Non-pigmented ciliary epithelial cell (primary cell): Measurements from ENCODE around the gene PDE9A.
"Not testable (repeated sequence)": the region's sequence is repeated elsewhere in the genome, so short reads cannot be mapped to it uniquely, and the experiment has no call there.

Source experiments
- DNase-seq: peaks from one replicate; pipeline ENCODE4 v3.0.0-alpha.2; 2010; ENCODE audit warnings: low read depth

PDE9A gene

GRCh38 chr21:42653231-42654061, at the start of gene PDE9A:
TSS of gene PDE9A (plus strand) at chr21:42653621. CDS start at chr21:42653815, 194 bp downstream.
- DNase-seq, result no peak

GRCh38 chr21:42607102-42607501, 46.3 kb upstream of the PDE9A start:
- DNase-seq, result no peak

- DNase-seq, result no peak
Measured at GRCh38 chr21:42607525-42608102, 45.8 kb upstream of the PDE9A start.

- DNase-seq, result no peak
Measured at GRCh38 chr21:42608446-42608845, 45.0 kb upstream of the PDE9A start.

GRCh38 chr21:42609811-42610210, 43.6 kb upstream of the PDE9A start:
- DNase-seq, result no peak

GRCh38 chr21:42611852-42612251, 41.6 kb upstream of the PDE9A start:
- DNase-seq, result no peak

GRCh38 chr21:42612390-42612789, 41.0 kb upstream of the PDE9A start:
- no peak for DNase-seq

GRCh38 chr21:42613756-42614155, 39.7 kb upstream of the PDE9A start:
- DNase-seq, result no peak

GRCh38 chr21:42614396-42614795, 39.0 kb upstream of the PDE9A start:
- DNase-seq, result no peak

- no peak for DNase-seq
Measured at GRCh38 chr21:42614811-42615351, 38.5 kb upstream of the PDE9A start.

- DNase-seq, result not testable (repeated sequence)
Measured at GRCh38 chr21:42615377-42615776, 38.0 kb upstream of the PDE9A start.

- no peak for DNase-seq
Measured at GRCh38 chr21:42615924-42616323, 37.5 kb upstream of the PDE9A start.

- no peak for DNase-seq
Measured at GRCh38 chr21:42616446-42616845, 37.0 kb upstream of the PDE9A start.

GRCh38 chr21:42616941-42617340, 36.5 kb upstream of the PDE9A start:
- DNase-seq, result no peak

- no peak for DNase-seq
Measured at GRCh38 chr21:42617486-42617885, 35.9 kb upstream of the PDE9A start.

GRCh38 chr21:42618707-42619102, 34.7 kb upstream of the PDE9A start:
- DNase-seq, result no peak

GRCh38 chr21:42619166-42619565, 34.3 kb upstream of the PDE9A start:
- DNase-seq, result no peak

- no peak for DNase-seq
Measured at GRCh38 chr21:42619841-42620240, 33.6 kb upstream of the PDE9A start.

- no peak for DNase-seq
Measured at GRCh38 chr21:42621166-42621818, 32.1 kb upstream of the PDE9A start.

GRCh38 chr21:42621819-42622177, 31.6 kb upstream of the PDE9A start:
- no peak for DNase-seq

- no peak for DNase-seq
Measured at GRCh38 chr21:42622284-42622683, 31.1 kb upstream of the PDE9A start.

- DNase-seq, result no peak
Measured at GRCh38 chr21:42623694-42624093, 29.7 kb upstream of the PDE9A start.
